Cardiac fibroblast (primary cell): ENCODE measurements around the gene KIF19.

Experiments
- DNase-seq, 2 donors: peaks; one replicate each; pipeline versions ENCODE4 v3.0.0 to v3.0.0-alpha.2; 2010; ENCODE audit warnings: low read depth in 2 of 2
- H3K4me3 ChIP-seq, 2 donors: replicated peaks in 1 of 2; 1 replicate in 1 of 2; 2 replicates in 1 of 2; pipeline ENCODE4 v1.5.1; 2011; ENCODE audit warnings: low read depth in 2 of 2, low read length in 2 of 2, mild to moderate bottlenecking in 2 of 2, moderate library complexity in 1 of 2
- CTCF ChIP-seq: IDR thresholded peaks from one replicate; pipeline ENCODE4 v1.5.1; 2011; ENCODE audit warnings: low read depth, mild to moderate bottlenecking, low read length, inconsistent platforms

The KIF19 gene

GRCh38 chr17:74343526-74344284 lies 17.7 kb downstream of the KIF19 start:
- TF ChIP-seq CTCF = no peak
- DNase-seq = no peak
- H3K4me3 ChIP-seq = no peak overlapping the region

GRCh38 chr17:74344658-74345057 lies 18.6 kb downstream of the KIF19 start:
- H3K4me3 ChIP-seq = no peak overlapping the region
- no peak for DNase-seq
- TF ChIP-seq CTCF = no peak

GRCh38 chr17:74345433-74346241 lies 19.6 kb downstream of the KIF19 start:
- no peak for TF ChIP-seq CTCF
- no peak overlapping the region for H3K4me3 ChIP-seq
- peak; percentile 10 to 68 for DNase-seq

GRCh38 chr17:74347646-74348045 lies 21.6 kb downstream of the KIF19 start:
- H3K4me3 ChIP-seq = no peak overlapping the region
- no peak for TF ChIP-seq CTCF
- DNase-seq = no peak

GRCh38 chr17:74349120-74349519 lies 23.1 kb downstream of the KIF19 start:
- no peak overlapping the region for H3K4me3 ChIP-seq
- DNase-seq = no peak
- no peak for TF ChIP-seq CTCF

GRCh38 chr17:74350486-74350885 lies 24.5 kb downstream of the KIF19 start:
- no peak overlapping the region for H3K4me3 ChIP-seq
- TF ChIP-seq CTCF = no peak
- DNase-seq = no peak
